Measurements from ENCODE around the gene SOX4. TPM values are rescaled to one million over a fixed set of nuclear protein-coding genes. Genes with fewer than 3 reads are reported as not detected.

The SOX4 gene
- polyA plus RNA-seq, 3 donors: 2.2 to 15.7 (median 2.5) TPM

- peak overlapping the region in 1 of 2 donors; percentile 78 for H3K4me3 Mint-ChIP-seq
- H3K4me1 ChIP-seq (ENCODE audit: control insufficient read depth in 1 of 2, insufficient read depth in 2 of 2, low read length in 2 of 2): peaks cover 17 to 29% of the 10 kb centered on the region in 2 donors
Measured at GRCh38 chr6:21598674-21599023, 5.1 kb downstream of the SOX4 start.

GRCh38 chr6:21599051-21599696 lies 5.6 kb downstream of the SOX4 start:
- no peak for DNase-seq
- Mint-ChIP-seq H3K9me3 (peaks cover 0 to 4% (median 2%) of the 10 kb centered on the region in 7 donors), H3K4me1 (peaks cover 31% of the 10 kb centered on the region), H3K36me3 (peaks cover 5 to 15% of the 10 kb centered on the region in 2 donors), H3K27me3 (ENCODE audit: low read depth in 3 of 3) (peaks cover 1 to 2% (median 2%) of the 10 kb centered on the region in 3 donors), H3K27ac (no peak overlapping the region), H3K4me3 (peak overlapping the region in 1 of 2 donors; percentile 78)
- Histone ChIP-seq H3K36me3 (replicated peaks in 1 of 2; ENCODE audit: control insufficient read depth in 1 of 2, insufficient read depth in 2 of 2, low read length in 2 of 2) (no peaks in the 10 kb centered on the region), H3K4me3 (replicated peaks in 1 of 3; ENCODE audit: low read depth in 2 of 3, low read length in 3 of 3) (peak overlapping the region in 1 of 3 experiments; percentile 94), H3K27ac (ENCODE audit: low read depth in 1 of 2, low read length in 2 of 2) (no peak overlapping the region), H2AFZ (ENCODE audit: insufficient read depth, low read depth, low read length, poor library complexity, severe bottlenecking) (no peak overlapping the region), H3K79me2 (ENCODE audit: insufficient read depth, low read length) (peaks cover 45% of the 10 kb centered on the region), H3K9ac (ENCODE audit: insufficient read depth, low read length, poor library complexity, severe bottlenecking) (no peak overlapping the region), H3K27me3 (ENCODE audit: control insufficient read depth in 2 of 2, insufficient read depth in 2 of 2, low read length in 2 of 2) (no peaks in the 10 kb centered on the region), H4K20me1 (ENCODE audit: insufficient read depth, low read length) (peaks cover 26% of the 10 kb centered on the region), H3K4me2 (replicated peaks; ENCODE audit: extremely low read depth, low read length, poor library complexity, severe bottlenecking) (peak overlapping the region; percentile 97), H3K9me3 (replicated peaks in 1 of 2; ENCODE audit: control insufficient read depth in 1 of 2, insufficient read depth in 1 of 2, low read length in 2 of 2) (no peaks in the 10 kb centered on the region), H3K4me1 (ENCODE audit: control insufficient read depth in 1 of 2, insufficient read depth in 2 of 2, low read length in 2 of 2) (peaks cover 15 to 27% of the 10 kb centered on the region in 2 donors)
- no peak for TF ChIP-seq CTCF (IDR thresholded peaks at IDR 0.05)
- intact Hi-C loops (cut with micrococcal nuclease): loop anchor here (10.0 kb wide), 3 partner anchors 256 to 1394 kb away; no protein-coding TSS in a partner anchor
- no CpG with 5 or more reads among the region's 3 CpGs for WGBS (ENCODE audit: insufficient coverage)

More at GRCh38 chr6:21598674-21599023, 5.1 kb downstream of the SOX4 start:
- H4K20me1 ChIP-seq (ENCODE audit: insufficient read depth, low read length): peaks cover 26% of the 10 kb centered on the region
- H3K36me3 ChIP-seq (replicated peaks in 1 of 2; ENCODE audit: control insufficient read depth in 1 of 2, insufficient read depth in 2 of 2, low read length in 2 of 2): no peaks in the 10 kb centered on the region
- H3K27me3 ChIP-seq (ENCODE audit: control insufficient read depth in 2 of 2, insufficient read depth in 2 of 2, low read length in 2 of 2): no peaks in the 10 kb centered on the region
- peaks cover 28% of the 10 kb centered on the region for H3K4me1 Mint-ChIP-seq
- peaks cover 45% of the 10 kb centered on the region for H3K79me2 ChIP-seq (ENCODE audit: insufficient read depth, low read length)
- peaks cover 5 to 15% of the 10 kb centered on the region in 2 donors for H3K36me3 Mint-ChIP-seq
- no peak for DNase-seq
- no peaks in the 10 kb centered on the region for H3K9me3 ChIP-seq (replicated peaks in 1 of 2; ENCODE audit: control insufficient read depth in 1 of 2, insufficient read depth in 1 of 2, low read length in 2 of 2)
- H3K27me3 Mint-ChIP-seq (ENCODE audit: low read depth in 3 of 3): peaks cover 1 to 2% (median 2%) of the 10 kb centered on the region in 3 donors
- H3K27ac Mint-ChIP-seq: no peak overlapping the region
- H3K4me2 ChIP-seq (replicated peaks; ENCODE audit: extremely low read depth, low read length, poor library complexity, severe bottlenecking): peak overlapping the region; percentile 97
- H3K27ac ChIP-seq (ENCODE audit: low read depth in 1 of 2, low read length in 2 of 2): no peak overlapping the region
- H2AFZ ChIP-seq (ENCODE audit: insufficient read depth, low read depth, low read length, poor library complexity, severe bottlenecking): peak overlapping the region; percentile 46
- H3K4me3 ChIP-seq (replicated peaks in 1 of 3; ENCODE audit: low read depth in 2 of 3, low read length in 3 of 3): peak overlapping the region in 1 of 3 experiments; percentile 94
- no peak overlapping the region for H3K9ac ChIP-seq (ENCODE audit: insufficient read depth, low read length, poor library complexity, severe bottlenecking)
- peaks cover 0 to 4% (median 2%) of the 10 kb centered on the region in 7 donors for H3K9me3 Mint-ChIP-seq
- 0% methylated on average over 1 of the region's 3 CpGs for WGBS (ENCODE audit: insufficient coverage)
- intact Hi-C loops (cut with micrococcal nuclease): loop anchor here (10.0 kb wide), 3 partner anchors 256 to 1394 kb away; no protein-coding TSS in a partner anchor
- no peak for TF ChIP-seq CTCF (IDR thresholded peaks at IDR 0.05)
